MCF 10A (cell line): ENCODE data around the gene GAPVD1. TPM values are rescaled to one million over a fixed set of nuclear protein-coding genes. Genes with fewer than 3 reads are reported as not detected.
"Not testable (repeated sequence)": the region's sequence is repeated elsewhere in the genome, so short reads cannot be mapped to it uniquely, and the experiment has no call there.

Source experiments
- BruUV-seq: library from RNA; stranded (reverse); fragments of 400-500 nt; replicated peaks from 2 replicates; lab custom pipeline; 2021; lab: Mats Ljungman, UMichigan
- CTCF ChIA-PET: fragments of 300-600 bp; sonication (Branson Sonifier 250); formaldehyde crosslinking; extraction: SDS; loops from one replicate; lab custom pipeline; 2021; ENCODE audit warnings: antibody characterized with exemption, inconsistent platforms; lab: Yijun Ruan, JAX
- POLR2A ChIA-PET: fragments of 300-600, 350-650 bp; sonication (Branson Sonifier 250); formaldehyde crosslinking; extraction: SDS; loops from one replicate; lab custom pipeline; 2020; ENCODE audit warnings: antibody characterized with exemption, inconsistent platforms; lab: Yijun Ruan, JAX
- DNase-seq: peaks from one replicate; pipeline ENCODE4 v3.0.0-alpha.2; 2018; ENCODE audit not compliant: unreplicated experiment
- H3K27ac Mint-ChIP-seq: one replicate; pipeline ENCODE4 v1.8.0; 2022; ENCODE audit warnings: mild to moderate bottlenecking, low read depth, mixed read lengths; ENCODE audit not compliant: unreplicated experiment
- H3K27me3 Mint-ChIP-seq: one replicate; pipeline ENCODE4 v1.8.0; 2022; ENCODE audit warnings: mixed read lengths; ENCODE audit not compliant: insufficient read depth, unreplicated experiment
- H3K36me3 Mint-ChIP-seq: one replicate; pipeline ENCODE4 v1.8.0; 2022; ENCODE audit warnings: mild to moderate bottlenecking, moderate library complexity, mixed read lengths; ENCODE audit not compliant: insufficient read depth, unreplicated experiment
- H3K4me1 Mint-ChIP-seq: one replicate; pipeline ENCODE4 v1.8.0; 2022; ENCODE audit warnings: mixed read lengths; ENCODE audit not compliant: insufficient read depth, unreplicated experiment
- H3K4me3 Mint-ChIP-seq: one replicate; pipeline ENCODE4 v1.8.0; 2022; ENCODE audit warnings: mild to moderate bottlenecking, moderate library complexity, mixed read lengths; ENCODE audit not compliant: unreplicated experiment
- H3K9me3 Mint-ChIP-seq: one replicate; pipeline ENCODE4 v1.8.0; 2022; ENCODE audit warnings: mixed read lengths; ENCODE audit not compliant: unreplicated experiment
- intact Hi-C: fragments of 100-400 bp; cut with micrococcal nuclease; formaldehyde crosslinking; loops from 2 replicates; pipeline ENCODE4 v1.14.1; 2022
- total RNA-seq: library from RNA; stranded (reverse); gene quantifications from 2 replicates; pipeline ENCODE4 v1.2.3, GENCODE V29; 2022
- TF ChIP-seq, protein P1 (sequence below): fragments of 200-600 bp; IDR thresholded peaks from one replicate; pipeline ENCODE4 v1.8.0; 2022; ENCODE audit warnings: antibody characterized with exemption, mild to moderate bottlenecking; ENCODE audit not compliant: unreplicated experiment

The GAPVD1 gene
- total RNA-seq, 1 experiment from 2014 or later, result 46.2 TPM

DNA sequence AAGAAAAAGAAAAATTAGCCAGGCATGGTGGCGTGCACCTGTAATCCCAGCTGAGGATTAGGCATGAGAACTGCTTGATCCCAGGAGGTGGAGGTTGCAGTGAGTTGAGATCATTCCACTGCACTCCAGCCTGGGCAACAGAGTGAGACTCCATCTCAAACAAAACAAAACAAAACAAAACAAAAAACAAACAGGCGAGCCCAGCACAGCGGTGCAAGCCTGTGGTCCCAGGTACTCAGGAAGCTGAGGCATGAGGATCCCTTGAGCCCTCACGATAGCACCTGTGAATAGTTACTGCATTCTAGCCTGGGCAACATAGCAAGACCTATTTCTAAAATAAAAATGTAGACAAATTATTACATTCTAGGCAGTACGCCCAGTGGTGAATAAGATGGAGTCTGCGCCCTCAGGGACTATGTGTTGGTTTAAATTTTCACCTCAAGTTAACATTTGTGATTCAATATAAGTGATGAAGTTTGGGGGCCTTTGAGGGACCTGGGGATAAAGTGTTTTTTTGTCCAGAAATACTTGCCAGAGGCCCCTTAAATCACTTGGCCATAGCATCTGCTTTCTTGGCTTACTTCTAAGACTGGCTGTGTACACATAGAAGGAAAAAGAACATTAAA is 3.4 kb upstream of the GAPVD1 start:
- no peak for DNase-seq
- CTCF ChIA-PET, result no interaction called here
- intact Hi-C loops, result no loop called here
- POLR2A ChIA-PET, result no interaction called here
- no peaks in the 10 kb centered on the region for H3K27me3 Mint-ChIP-seq
- H3K36me3 Mint-ChIP-seq, result peaks cover 6% of the 10 kb centered on the region
- no peak overlapping the region for H3K27ac Mint-ChIP-seq
- TF ChIP-seq, protein P1, sequence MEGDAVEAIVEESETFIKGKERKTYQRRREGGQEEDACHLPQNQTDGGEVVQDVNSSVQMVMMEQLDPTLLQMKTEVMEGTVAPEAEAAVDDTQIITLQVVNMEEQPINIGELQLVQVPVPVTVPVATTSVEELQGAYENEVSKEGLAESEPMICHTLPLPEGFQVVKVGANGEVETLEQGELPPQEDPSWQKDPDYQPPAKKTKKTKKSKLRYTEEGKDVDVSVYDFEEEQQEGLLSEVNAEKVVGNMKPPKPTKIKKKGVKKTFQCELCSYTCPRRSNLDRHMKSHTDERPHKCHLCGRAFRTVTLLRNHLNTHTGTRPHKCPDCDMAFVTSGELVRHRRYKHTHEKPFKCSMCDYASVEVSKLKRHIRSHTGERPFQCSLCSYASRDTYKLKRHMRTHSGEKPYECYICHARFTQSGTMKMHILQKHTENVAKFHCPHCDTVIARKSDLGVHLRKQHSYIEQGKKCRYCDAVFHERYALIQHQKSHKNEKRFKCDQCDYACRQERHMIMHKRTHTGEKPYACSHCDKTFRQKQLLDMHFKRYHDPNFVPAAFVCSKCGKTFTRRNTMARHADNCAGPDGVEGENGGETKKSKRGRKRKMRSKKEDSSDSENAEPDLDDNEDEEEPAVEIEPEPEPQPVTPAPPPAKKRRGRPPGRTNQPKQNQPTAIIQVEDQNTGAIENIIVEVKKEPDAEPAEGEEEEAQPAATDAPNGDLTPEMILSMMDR, result no peak
- H3K4me1 Mint-ChIP-seq, result peaks cover 15% of the 10 kb centered on the region
- H3K4me3 Mint-ChIP-seq, result no peak overlapping the region
- BruUV-seq, result no TSS peak
- no peaks in the 10 kb centered on the region for H3K9me3 Mint-ChIP-seq

DNA sequence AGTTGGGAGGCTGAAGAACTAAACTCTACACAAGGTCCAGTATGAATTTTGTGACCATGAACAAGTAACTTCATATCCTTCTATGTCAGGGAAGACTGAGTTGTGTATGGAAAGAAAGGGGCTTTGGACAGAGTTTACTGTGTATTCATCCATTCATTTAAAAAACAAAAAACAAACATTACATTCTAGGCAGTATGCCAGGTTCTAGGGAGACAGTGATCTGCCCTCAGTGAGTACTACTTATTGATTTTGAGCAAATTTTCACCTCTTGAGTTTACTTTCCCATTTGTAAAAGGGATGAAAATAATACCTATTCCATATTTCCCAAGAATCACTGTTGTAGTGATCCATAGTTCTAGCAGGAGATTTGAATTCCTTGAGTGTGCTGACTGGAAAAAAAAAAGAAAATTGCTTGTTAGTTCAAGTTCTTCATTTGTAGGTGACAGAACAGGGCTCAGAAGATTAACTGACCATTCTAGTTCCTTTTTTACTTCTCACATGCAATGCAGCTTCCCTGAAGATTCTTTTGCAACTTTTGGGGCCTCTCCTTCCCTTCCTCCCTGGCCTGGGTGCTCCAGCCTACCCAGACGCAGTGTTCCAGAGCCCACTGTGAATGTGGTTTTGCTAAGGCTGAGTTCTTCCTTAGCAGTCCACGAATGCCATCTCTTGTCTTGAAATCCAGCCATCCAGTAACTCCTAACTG is 2.6 kb upstream of the GAPVD1 start:
- no peak overlapping the region for H3K27ac Mint-ChIP-seq
- DNase-seq, result no peak
- no peaks in the 10 kb centered on the region for H3K27me3 Mint-ChIP-seq
- peaks cover 6% of the 10 kb centered on the region for H3K36me3 Mint-ChIP-seq
- CTCF ChIA-PET, result no interaction called here
- no peaks in the 10 kb centered on the region for H3K9me3 Mint-ChIP-seq
- BruUV-seq, result no TSS peak
- POLR2A ChIA-PET, result no interaction called here
- TF ChIP-seq, protein P1, result no peak
- H3K4me1 Mint-ChIP-seq, result peaks cover 19% of the 10 kb centered on the region
- no peak overlapping the region for H3K4me3 Mint-ChIP-seq
- intact Hi-C loops, result no loop called here

DNA sequence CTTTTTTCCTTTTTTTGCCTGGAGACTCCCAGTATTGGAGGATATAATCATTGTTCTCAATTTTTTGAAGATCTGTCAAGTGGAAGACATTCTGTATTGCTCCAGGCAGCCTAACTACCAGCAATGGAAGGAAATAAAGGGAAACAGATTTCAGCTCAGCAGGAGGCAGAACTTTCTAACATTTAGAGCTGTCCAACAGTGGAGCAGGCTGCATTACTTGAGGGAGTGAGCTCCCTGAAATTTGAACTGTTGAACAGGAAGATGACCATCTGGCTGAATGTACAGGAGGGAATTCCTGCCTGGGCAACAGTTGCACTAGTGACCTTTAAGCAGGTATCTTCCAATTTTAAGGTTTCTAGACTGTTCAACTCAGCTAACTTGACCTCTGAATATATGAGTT is 1.1 kb upstream of the GAPVD1 start:
- TF ChIP-seq, protein P1, result no peak
- H3K36me3 Mint-ChIP-seq, result peaks cover 19% of the 10 kb centered on the region
- intact Hi-C loops, result no loop called here
- no peak for DNase-seq
- peaks cover 30% of the 10 kb centered on the region for H3K4me1 Mint-ChIP-seq
- no peaks in the 10 kb centered on the region for H3K27me3 Mint-ChIP-seq
- POLR2A ChIA-PET, result interaction anchor here (0.6 to 4.9 kb wide), 5 partner anchors 11 to 48 kb away, joined by 3 to 83 read pairs (median 9); partner anchors contain the start of gene HSPA5
- no TSS peak for BruUV-seq
- peak overlapping the region; percentile 83 for H3K4me3 Mint-ChIP-seq
- no peaks in the 10 kb centered on the region for H3K9me3 Mint-ChIP-seq
- peak overlapping the region; percentile 92 for H3K27ac Mint-ChIP-seq
- CTCF ChIA-PET, result interaction anchor here (0.6 to 2.5 kb wide), 8 partner anchors 9 to 112 kb away, joined by 3 to 14 read pairs (median 4); no protein-coding TSS in a partner anchor

- POLR2A ChIA-PET, result interaction anchor here (0.8 to 4.9 kb wide), 7 partner anchors 11 to 99 kb away, joined by 3 to 83 read pairs (median 11); partner anchors contain the start of gene HSPA5
- no peak for DNase-seq
These were observed 817 bp downstream of the GAPVD1 start for GRCh38 chr9:125262294-125262991.

DNA sequence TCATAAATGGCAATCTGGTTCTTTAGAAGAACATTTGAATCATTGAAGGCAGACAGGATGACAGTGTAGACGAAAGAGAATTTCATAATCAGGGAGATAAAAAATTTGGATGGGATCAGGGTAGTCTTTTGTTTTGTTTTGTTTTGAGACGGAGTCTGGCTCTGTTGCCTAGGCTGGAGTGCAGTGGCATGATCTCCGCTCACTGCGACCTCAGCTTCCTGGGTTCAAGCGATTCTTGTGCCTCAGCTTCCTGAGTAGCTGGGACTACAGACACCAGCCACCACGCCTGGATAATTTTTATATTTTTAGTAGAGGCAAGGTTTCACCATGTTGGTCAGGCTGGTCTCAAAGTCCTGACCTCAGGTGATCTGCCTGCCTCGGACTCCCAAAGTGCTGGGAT is 2.4 kb downstream of the GAPVD1 start:
- ChIA-PET CTCF (interaction anchor here (0.6 to 1.1 kb wide), 4 partner anchors 44 to 1236 kb away, joined by 3 to 4 read pairs (median 3); no protein-coding TSS in a partner anchor), POLR2A (interaction anchor here (0.6 to 4.9 kb wide), 3 partner anchors 9 to 328 kb away, joined by 3 to 83 read pairs (median 5); partner anchors contain the start of gene HSPA5)
- BruUV-seq, H3K4me3 Mint-ChIP-seq, intact Hi-C loops, H3K27ac Mint-ChIP-seq, DNase-seq, H3K9me3 Mint-ChIP-seq, H3K27me3 Mint-ChIP-seq: not testable (repeated sequence)
- Mint-ChIP-seq H3K4me1 (peaks cover 30% of the 10 kb centered on the region), H3K36me3 (peaks cover 45% of the 10 kb centered on the region)

More at GRCh38 chr9:125262294-125262991, 817 bp downstream of the GAPVD1 start:
- H3K4me1 Mint-ChIP-seq, result peaks cover 30% of the 10 kb centered on the region
- TF ChIP-seq, protein P1, result no peak
- H3K9me3 Mint-ChIP-seq, result no peaks in the 10 kb centered on the region
- CTCF ChIA-PET, result interaction anchor here (0.6 kb wide), 1 partner anchor 25 kb away, joined by 3 read pairs; no protein-coding TSS in a partner anchor
- H3K27me3 Mint-ChIP-seq, result no peaks in the 10 kb centered on the region
- peaks cover 32% of the 10 kb centered on the region for H3K36me3 Mint-ChIP-seq
- H3K27ac Mint-ChIP-seq, result peak overlapping the region; percentile 92
- H3K4me3 Mint-ChIP-seq, result peak overlapping the region; percentile 83
- intact Hi-C loops, result no loop called here
- TSS peak; percentile 53 for BruUV-seq
